GM21360 (cell line): ENCODE data around the gene KLF9.

Source experiments
- ATAC-seq: cut with Tn5 transposase; IDR thresholded peaks from one replicate; pipeline ENCODE4 v1.9.1; 2021; ENCODE audit warnings: mild to moderate bottlenecking, moderate library complexity; ENCODE audit not compliant: unreplicated experiment

The KLF9 gene

DNA sequence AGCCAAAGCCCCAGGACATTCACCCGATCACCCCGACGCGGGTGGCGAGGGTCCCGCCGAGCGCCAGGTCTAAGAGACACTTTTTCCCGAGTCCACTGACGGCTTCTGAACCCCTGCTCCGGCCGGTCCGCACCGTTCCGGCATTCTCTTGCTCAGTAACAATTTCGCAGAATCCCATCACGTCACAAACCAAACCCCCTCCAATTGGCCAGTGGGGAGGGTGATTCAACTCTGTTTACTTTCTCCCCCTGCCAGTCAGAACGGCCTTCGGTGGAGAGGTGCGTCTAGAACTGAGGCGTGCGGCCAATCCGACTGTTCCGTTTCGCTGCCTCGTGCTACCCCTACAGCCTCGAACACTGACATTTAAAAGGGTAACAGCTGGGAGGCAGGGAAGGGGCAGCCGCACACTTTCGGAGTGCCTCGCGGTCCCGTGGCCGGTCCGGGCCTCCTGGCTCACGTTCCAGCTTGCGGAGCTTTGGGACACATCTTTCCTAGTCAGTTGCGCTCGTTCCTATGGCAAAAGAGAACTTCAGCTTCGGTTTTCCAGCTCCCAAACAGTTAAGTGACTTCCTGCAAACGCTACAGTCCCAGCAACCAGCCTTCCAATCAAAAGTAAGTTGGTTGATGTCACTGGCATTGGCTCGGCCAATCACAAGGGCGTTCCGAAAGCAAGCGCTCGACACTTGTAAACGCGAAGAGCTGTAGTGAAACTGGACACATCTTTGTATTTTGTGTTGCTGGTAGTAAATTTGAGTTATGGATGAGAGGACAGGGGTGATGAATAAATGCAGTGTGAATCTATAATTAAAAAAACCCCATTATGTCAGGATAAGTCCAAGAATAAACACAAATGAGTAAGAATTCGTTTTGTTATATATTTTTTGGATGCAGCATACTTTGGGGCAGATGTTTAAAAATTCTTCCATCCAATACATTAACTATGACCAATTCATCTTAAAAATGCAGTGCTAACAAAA, at the start of gene KLF9:
KLF9 (minus strand) TSS at position 859 of the 977 bp plus-strand sequence. CDS start 1,294 bp downstream, outside the sequence.
- peak; percentile 59 for ATAC-seq

DNA sequence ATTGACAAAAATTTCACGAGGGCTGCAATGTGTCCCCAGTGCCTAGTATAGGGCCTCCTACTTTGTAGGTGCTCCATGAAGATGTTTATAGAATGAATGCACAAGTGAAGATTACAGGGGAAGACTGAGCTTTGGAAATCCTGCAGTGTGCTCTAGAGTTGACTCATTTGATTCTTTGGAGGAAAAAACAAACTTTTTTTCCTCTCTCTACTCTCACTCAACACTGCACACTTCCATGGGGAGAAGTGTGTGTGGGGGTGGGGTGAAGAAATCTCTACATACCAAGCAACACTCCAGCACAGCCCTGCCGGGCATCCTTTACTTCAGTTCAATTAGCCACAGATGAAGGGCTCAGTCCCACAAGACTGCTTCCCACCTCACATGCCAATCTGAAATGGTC, 49.4 kb upstream of the KLF9 start:
- ATAC-seq, result no peak

DNA sequence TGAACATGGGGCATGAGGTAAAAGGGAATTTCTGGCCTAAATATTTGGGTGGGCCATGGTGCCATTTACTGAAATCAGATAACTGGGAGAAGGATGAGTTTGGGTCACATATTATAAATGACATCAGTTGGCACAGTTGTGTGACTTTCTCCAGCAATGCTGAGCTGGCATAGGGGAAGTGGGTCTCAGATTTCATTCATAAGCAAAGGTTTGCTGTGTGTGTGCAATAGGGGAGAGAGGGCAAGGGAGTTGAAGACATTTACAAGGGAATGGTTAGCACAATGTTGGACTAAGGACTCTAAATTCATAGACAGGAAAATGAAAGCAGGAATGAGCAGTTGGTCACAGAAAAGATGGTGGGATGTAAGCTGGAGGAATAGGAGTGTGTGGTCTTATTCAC, 47.8 kb upstream of the KLF9 start:
- ATAC-seq, result no peak

DNA sequence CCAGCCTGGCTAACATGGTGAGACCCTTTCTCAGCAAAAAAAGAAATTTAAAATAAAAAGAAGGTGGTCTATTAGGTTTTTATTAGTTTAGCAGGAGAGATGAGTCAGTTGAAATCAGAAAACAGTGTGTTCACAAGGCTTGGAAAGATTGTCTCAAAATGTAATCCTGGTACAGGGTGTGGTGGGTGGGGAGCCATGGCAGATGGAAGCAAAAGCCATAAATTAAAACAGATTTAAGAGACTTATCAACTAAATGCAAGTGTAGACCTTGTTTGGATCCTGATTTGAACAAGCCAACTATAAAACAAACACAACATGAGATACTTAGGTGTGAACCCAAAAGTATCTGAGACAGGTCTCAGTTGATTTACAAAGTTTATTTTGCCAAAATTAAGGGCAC, 42.8 kb upstream of the KLF9 start:
- no peak for ATAC-seq

DNA sequence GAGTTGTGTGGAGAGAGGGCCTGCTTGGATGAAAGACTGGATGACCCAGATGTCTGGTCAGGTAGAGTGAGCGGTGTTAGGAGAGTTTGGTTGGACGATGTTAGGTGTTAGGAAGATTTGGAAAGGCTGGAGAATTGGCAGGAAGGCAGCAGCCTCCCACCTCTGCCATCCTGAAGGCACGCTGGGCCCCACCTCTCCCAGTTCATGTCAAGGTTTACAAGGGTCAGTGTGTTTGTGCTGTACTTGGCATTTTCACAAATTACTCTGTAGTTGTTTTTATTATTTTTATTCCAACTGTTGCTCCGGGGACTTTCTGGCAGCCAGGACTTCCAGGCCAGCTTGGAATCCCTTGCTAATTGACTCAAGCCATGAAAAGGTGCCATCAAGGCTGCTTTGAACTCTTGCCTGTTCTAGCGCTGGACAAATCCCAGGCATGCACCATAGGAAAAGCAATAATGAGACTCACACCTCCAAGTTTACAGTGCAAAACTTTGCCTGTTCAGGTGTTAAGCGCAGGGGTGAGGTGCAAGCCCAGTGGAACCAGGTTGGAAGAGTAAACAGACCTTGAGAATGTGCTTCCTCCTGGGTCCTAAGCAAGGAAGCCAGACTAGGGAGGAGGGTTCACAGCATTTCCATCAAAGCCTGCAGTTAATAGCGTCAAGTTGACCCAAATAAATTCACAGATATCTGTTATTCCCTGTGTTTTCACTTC, 41.7 kb upstream of the KLF9 start:
- no peak for ATAC-seq

DNA sequence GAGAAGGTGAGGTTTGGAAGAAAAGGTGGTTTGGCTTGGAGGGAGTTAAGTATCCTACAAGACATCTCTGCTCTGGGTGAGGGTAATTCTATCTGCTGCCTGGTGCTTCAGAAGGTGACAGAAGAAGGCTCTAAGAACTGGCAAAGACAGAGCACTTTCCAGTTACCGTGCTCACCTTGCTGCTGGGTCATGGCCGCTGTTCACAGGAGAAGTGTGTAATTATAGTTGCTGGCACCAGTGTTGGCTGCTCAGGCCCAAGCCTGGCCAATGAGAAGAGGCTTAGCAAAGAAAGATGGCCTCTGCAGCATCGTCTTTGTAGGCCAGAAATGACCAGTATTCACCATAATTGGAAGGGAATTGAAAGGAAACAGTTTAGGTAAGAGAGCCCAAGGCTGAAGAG, 37.9 kb upstream of the KLF9 start:
- no peak for ATAC-seq

DNA sequence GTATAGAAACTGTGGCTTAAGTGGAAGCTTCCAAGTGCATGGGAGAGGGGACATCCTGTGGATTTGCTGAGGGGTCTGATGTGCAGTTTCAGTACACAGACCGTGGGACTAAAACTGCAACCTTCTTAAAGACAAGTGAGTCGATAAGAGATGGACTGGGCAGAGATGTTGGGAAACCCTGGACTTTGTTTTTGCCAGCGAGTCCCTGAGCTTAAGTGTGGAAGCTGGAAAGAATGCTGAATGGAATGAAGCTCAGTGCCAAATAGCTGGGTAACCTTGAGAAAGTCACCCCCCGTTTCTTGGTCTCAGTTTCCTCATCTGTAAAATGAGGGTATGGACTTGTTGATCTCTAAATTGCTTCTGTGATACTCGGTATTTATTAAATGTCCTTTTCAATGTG, 37.3 kb upstream of the KLF9 start:
- ATAC-seq, result no peak

DNA sequence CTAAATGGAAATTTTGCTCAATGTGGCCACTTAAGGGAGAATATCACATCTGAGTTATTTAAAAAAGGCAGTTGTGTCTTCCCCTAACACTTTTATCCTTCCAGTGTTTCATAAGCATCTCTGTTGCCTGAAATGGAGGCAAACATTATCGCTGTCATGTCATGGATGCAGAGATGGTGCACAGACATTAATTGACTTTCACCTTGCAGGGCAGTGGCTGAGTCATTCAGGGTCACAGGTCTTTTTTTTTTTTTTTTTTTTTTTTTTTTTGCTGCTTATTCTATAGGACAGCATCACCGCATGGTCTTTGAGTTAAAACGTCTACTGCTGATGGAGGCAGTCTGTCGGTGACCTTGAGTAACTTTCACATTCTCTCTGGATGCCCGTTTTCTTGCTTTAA, 36.3 kb upstream of the KLF9 start:
- no peak for ATAC-seq

DNA sequence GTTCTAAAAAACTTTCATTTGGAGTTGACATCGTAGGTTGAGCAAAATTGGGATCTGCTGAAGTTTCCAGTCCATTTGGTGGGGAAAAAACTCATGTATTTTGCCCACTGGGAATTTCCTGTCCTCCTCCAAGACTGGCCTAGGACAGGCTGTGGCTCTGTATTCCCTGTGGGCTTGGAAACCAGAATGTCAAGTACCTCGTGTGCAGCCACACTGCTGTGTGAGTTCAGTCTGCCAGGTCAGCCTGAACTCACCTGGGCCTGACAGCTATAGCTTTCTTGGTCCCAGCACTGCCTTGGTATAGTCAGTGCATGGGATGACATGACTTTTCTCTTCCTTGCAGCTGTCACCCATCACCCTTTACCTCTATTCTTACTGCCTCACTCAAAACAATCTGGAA, 35.0 kb upstream of the KLF9 start:
- no peak for ATAC-seq

DNA sequence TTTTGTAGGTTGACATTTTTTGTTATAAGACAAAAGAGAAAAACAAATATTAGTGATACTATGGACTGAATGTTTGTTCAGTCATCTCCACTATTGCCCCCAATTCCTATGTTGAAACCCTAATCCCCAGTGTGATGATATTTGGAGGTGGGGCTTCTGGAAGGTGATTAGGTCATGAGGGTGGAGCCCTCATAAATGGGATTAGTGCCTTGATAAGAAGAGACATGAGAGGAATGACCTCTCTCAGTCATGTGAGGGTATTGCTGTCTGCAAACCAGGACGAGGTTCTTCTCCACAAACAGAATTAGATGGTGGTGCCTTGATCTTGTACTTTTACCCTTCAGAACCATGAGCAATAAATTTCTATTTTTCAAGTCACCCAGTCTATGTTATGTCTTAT, 34.5 kb upstream of the KLF9 start:
- ATAC-seq, result no peak

DNA sequence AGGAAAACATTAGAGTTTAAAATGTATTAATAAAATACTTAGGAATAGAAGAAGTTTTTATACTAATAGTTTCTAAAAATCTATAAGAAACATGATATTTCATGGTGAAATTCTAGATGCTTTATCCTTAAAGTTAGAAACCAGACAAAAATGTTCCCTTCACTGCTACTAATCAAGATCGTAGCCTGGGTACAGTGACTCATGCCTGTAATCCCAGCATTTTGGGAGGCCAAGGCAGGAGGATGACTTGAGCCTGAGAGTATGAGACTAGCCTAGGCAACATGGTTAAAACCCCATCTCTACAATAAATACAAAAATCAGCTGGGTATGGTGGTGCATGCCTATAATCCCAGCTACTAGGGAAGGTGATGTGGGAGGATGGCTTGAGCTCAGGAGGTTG, 30.4 kb upstream of the KLF9 start:
- no peak for ATAC-seq

DNA sequence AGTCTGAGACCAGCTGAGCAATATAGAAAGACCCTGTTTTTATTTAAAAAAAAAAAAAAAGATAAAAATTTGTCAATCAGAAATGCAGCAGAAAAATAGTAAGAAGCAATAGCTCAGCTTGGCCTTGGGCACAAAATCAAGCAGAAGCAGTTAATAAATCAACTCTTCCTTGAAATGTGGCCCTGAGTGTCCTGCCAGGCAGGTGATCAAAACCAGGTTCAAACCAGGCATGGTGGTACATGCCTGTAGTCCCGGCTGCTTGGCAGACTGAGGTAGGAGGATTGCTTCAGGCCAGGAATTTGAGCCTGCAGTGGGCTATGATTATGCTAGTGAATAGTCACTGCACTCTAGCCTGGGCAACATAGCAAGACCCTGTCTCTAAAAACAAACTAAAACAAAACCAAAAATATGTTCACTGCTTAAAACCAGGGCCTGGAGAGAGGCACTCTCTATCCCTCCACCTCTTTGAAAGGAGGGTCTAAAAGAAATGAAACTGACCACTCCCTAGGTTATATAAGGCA, 27.9 kb upstream of the KLF9 start:
- ATAC-seq, result no peak

DNA sequence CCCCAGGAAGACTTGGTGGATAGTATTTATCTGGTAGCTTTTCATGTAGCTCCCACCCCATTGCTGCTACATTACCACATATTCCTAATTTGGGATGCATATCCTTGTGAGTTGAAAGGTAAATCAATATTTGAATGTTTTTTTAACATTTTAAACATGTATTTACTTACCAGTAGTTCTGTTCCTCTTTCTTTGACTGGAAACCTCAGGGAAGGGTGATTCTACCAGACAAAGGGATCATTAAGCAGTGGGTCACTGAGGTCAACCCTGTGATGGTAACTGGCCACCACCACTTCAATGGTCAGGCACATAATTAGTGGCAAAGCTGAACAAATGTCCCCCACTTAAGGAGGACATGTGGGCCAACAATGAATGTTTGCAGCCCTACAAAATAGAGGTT, 27.2 kb upstream of the KLF9 start:
- ATAC-seq, result no peak

DNA sequence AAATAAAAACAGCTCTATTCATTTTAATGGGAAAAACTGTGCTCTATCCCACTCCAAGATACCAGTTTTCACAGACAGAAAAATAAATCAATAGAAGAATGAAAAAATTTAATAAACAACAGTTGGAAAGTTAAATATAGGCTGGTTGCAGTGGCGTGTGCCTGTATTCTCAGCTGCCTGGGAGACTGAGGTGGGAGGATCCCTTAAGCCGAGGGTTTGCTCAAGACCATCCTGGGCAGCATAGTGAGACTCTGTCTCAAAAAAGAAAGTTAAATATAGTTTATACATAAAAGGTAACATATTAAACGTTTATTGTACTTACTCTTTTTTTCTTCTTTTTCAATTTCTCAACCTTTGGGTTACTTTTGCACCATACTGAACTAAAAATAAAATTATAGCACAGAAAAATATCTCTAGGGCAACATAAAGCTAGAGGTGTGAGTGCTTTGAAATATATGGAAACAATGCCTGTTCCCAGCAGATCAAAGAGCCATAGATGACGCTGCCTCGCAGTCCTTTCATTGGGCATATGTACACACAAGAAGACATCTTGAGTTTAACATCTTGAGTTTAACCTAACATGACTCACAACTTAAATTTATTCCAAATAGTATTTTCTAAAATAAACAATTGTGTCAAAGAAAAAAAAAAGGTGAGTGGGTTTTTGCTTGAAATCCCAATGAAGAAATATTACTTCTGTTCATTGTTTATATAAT, 25.7 kb upstream of the KLF9 start:
- no peak for ATAC-seq

DNA sequence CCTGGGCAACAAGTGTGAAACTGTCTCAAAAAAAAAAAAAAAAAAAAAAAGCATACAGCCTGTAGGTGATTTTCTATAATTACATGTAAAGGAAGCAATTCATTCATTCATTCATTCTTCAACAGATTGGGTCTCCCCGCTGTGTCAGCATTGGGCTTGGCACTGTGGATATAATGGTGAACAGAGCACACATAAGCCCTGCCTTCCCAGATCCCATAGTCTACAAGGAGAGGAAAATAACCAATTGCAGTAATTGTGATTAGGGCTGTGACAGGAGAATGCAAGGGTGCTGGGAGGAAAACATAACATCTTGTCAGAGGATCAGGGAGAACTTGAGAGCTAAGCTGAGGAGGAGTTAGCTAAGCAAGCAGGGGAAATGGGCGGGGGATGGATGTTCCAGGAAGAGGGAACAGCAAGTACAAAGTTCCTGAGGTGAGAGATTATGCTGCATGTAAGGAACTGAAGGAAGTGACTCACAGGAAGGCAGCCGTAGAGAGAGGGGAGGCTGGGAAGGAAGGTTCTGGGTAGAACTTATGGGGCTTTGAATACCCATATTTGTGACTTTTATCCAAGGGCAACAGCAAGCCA, 24.0 kb upstream of the KLF9 start:
- ATAC-seq, result no peak

DNA sequence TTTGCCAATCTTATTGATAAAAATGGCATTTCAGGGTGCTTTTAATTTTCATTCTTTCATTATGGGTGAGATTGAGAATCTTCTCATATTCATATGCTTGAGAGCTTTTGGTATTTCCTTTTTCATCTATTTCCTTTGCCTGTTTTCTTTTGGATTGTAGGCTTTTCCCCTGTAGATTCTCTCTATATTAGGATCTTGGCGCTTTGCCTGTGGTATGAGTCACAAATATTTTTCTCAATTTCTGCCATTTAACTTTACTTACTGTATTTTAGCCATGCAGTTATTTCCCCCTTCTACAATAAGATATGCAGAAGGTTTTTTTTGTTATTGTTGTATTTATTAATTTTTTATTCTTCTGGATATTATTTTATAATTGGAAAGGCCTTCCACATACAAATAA, 21.5 kb upstream of the KLF9 start:
- ATAC-seq, result no peak

DNA sequence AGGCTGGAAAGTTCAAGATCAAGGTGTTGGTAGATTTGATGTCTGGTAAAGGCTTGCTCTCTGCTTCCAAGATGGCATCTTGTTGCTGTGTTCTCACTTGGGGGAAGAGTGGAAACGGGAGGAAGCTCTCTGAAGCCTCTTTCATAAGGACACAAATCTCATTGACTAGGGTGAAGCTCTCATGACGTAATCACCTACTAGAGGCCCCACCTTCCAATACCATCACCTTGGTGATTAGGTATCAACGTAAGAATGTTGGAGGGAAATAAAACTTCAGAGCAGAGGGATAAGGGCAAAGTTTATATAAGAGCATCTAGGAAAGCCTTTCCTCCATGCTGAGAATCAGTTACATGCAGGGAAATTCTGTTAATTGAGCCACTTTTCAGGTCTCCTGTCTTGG, 15.4 kb upstream of the KLF9 start:
- ATAC-seq, result no peak

DNA sequence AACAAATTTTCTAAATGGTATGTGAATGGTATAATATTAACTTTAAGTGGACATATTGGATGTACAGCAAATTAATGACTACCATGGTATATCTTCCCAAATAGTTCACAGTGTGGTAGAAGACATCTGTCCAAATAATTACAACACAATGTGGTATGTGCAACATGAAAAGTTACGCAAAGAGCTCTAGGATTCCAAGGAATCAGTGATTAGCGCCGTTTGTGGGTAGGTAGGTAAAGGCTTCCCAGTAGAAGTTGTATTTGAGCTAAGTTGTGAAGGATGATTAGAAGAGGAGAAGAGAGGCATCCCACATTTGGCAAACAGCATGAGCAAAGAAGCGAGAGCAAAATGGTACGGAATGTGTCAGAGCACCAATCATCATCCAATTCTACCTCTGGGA, 14.3 kb upstream of the KLF9 start:
- ATAC-seq, result no peak

DNA sequence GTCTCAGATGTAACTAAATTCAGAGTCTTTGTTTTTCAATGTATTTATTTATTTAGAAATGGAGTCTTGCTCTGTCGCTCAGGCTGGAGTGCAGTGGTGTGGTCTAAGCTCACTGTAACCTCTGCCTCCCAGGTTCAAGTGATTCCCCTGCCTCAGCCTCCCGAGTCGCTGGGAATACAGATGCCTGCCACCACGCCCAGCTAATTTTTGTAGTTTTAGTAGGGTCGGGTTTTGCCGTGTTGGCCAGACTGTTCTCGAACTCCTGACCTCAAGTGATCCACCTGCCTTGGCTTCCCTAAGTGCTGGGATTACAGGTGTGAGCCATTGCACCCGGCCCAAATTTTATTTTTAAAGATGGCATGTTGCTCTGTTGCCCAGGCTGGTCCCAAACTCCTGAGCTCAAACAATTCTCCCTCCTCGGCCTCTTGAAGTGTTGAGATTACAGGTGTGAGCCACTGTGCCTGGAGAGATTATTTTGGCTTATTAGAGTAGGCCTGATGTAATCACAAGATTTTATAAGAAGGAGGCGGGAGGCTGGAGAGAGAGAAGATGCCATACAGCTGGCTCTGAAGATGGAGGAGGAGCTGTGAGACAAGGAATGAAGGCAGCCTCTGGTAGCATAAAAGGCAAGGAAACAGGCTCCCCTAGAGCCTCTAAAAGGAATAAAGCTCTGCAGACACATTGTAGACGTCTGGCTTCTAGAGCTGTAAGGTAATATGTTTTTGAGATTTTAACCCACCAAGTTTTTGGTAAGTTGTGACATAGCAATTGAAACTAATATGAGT, 12.9 kb upstream of the KLF9 start:
- no peak for ATAC-seq

DNA sequence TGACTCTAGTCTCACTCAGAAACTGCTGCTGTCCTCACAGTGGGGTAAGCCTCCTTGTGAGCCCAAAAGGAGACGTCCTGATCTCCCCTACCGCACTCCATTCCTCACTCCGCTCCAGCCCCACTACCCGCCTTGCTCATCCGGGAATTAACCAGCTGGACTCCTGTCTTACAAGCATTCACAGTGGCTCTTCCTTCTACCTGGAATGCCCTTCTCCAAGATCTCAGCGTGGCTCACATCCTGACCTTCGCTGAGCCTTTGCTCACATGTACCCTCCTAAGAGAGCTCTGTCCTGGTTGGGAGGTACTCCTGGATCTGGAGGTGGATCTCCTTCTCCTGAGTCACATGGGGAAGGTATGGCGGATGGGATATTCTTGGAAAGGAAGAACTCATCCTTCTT, 10.7 kb upstream of the KLF9 start:
- no peak for ATAC-seq
